Measurements from ENCODE around the gene FZR1. TPM values are rescaled to one million over a fixed set of nuclear protein-coding genes. Genes with fewer than 3 reads are reported as not detected.

Gene FZR1
- total and polyA plus RNA-seq, 9 of the 15 experiments (the other 6 are each of a cell fraction or from before 2014, with no cell fraction given), result 0.18 to 48.0 (median 22.2) TPM

GRCh38 chr19:3459089-3459881, 46.8 kb upstream of the FZR1 start (continued):
- TF ChIP-seq PRDM10 (IDR thresholded peaks at IDR 0.05; ENCODE audit: partially characterized antibody) (no peak), ZBTB34 (CRISPR knock-in tag; IDR thresholded peaks at IDR 0.05) (no peak), ZNF445 (CRISPR knock-in tag; IDR thresholded peaks at IDR 0.05; ENCODE audit: low read depth) (no peak)
